ENCODE data around the gene CCDC50. TPM values are rescaled to one million over a fixed set of nuclear protein-coding genes. Genes with fewer than 3 reads are reported as not detected.

Gene CCDC50
- total RNA-seq, 1 donor from 2014 or later = 63.5 TPM

- Mint-ChIP-seq H3K36me3 (ENCODE audit: low read depth, unreplicated experiment) (no peaks in the 10 kb centered on the region), H3K27me3 (ENCODE audit: unreplicated experiment) (no peaks in the 10 kb centered on the region), H3K9me3 (ENCODE audit: unreplicated experiment) (no peaks in the 10 kb centered on the region), H3K4me3 (ENCODE audit: unreplicated experiment) (no peak overlapping the region), H3K4me1 (ENCODE audit: unreplicated experiment) (peaks cover 18% of the 10 kb centered on the region), H3K27ac (ENCODE audit: unreplicated experiment) (no peak overlapping the region)
- DNase-seq (ENCODE audit: low spot score) = no peak
- no peak for TF ChIP-seq CTCF (IDR thresholded peaks at IDR 0.05; ENCODE audit: unreplicated experiment)
Observed at GRCh38 chr3:191340351-191340750, 11.2 kb downstream of the CCDC50 start.

- H3K27me3 Mint-ChIP-seq (ENCODE audit: unreplicated experiment) = no peaks in the 10 kb centered on the region
- H3K9me3 Mint-ChIP-seq (ENCODE audit: unreplicated experiment) = no peaks in the 10 kb centered on the region
- H3K27ac Mint-ChIP-seq (ENCODE audit: unreplicated experiment) = no peak overlapping the region
- H3K4me1 Mint-ChIP-seq (ENCODE audit: unreplicated experiment) = peaks cover 12% of the 10 kb centered on the region
- no peak overlapping the region for H3K4me3 Mint-ChIP-seq (ENCODE audit: unreplicated experiment)
- H3K36me3 Mint-ChIP-seq (ENCODE audit: low read depth, unreplicated experiment) = no peaks in the 10 kb centered on the region
- TF ChIP-seq CTCF (IDR thresholded peaks at IDR 0.05; ENCODE audit: unreplicated experiment) = no peak
- DNase-seq (ENCODE audit: low spot score) = no peak
Observed at GRCh38 chr3:191340966-191341365, 11.8 kb downstream of the CCDC50 start.

- H3K4me3 Mint-ChIP-seq (ENCODE audit: unreplicated experiment) = no peak overlapping the region
- TF ChIP-seq CTCF (IDR thresholded peaks at IDR 0.05; ENCODE audit: unreplicated experiment) = no peak
- no peaks in the 10 kb centered on the region for H3K9me3 Mint-ChIP-seq (ENCODE audit: unreplicated experiment)
- no peak overlapping the region for H3K27ac Mint-ChIP-seq (ENCODE audit: unreplicated experiment)
- H3K36me3 Mint-ChIP-seq (ENCODE audit: low read depth, unreplicated experiment) = no peaks in the 10 kb centered on the region
- no peak for DNase-seq (ENCODE audit: low spot score)
- peaks cover 11% of the 10 kb centered on the region for H3K4me1 Mint-ChIP-seq (ENCODE audit: unreplicated experiment)
- no peaks in the 10 kb centered on the region for H3K27me3 Mint-ChIP-seq (ENCODE audit: unreplicated experiment)
Observed at GRCh38 chr3:191342006-191342405, 12.8 kb downstream of the CCDC50 start.

GRCh38 chr3:191342411-191342810, 13.2 kb downstream of the CCDC50 start:
- no peak overlapping the region for H3K4me3 Mint-ChIP-seq (ENCODE audit: unreplicated experiment)
- H3K4me1 Mint-ChIP-seq (ENCODE audit: unreplicated experiment) = peaks cover 11% of the 10 kb centered on the region
- no peaks in the 10 kb centered on the region for H3K27me3 Mint-ChIP-seq (ENCODE audit: unreplicated experiment)
- no peak overlapping the region for H3K27ac Mint-ChIP-seq (ENCODE audit: unreplicated experiment)
- H3K36me3 Mint-ChIP-seq (ENCODE audit: low read depth, unreplicated experiment) = no peaks in the 10 kb centered on the region
- no peak for TF ChIP-seq CTCF (IDR thresholded peaks at IDR 0.05; ENCODE audit: unreplicated experiment)
- no peak for DNase-seq (ENCODE audit: low spot score)
- no peaks in the 10 kb centered on the region for H3K9me3 Mint-ChIP-seq (ENCODE audit: unreplicated experiment)

DNA sequence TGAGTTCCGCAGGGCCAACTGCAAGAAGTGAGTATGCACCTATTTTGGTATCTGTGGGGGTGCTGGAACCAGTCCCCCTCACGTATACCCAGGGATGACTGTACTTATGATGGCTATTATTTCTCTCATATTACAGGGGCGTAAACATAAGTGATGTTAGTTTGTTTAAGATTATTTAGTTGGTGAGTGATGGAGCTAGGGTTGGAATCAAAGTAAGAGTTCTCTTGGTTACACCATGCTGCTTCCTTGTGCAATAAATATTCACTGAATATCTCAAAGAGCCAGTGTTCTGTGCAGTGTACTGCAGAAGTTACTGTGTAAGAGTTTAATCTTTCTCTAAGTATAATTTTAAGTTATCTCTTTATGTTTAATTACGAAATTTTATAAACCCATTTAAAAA, 13.9 kb downstream of the CCDC50 start:
- no peak for DNase-seq (ENCODE audit: low spot score)
- Mint-ChIP-seq H3K27ac (ENCODE audit: unreplicated experiment) (no peak overlapping the region), H3K4me3 (ENCODE audit: unreplicated experiment) (no peak overlapping the region), H3K4me1 (ENCODE audit: unreplicated experiment) (peaks cover 11% of the 10 kb centered on the region), H3K9me3 (ENCODE audit: unreplicated experiment) (no peaks in the 10 kb centered on the region), H3K27me3 (ENCODE audit: unreplicated experiment) (no peaks in the 10 kb centered on the region), H3K36me3 (ENCODE audit: low read depth, unreplicated experiment) (no peaks in the 10 kb centered on the region)
- no peak for TF ChIP-seq CTCF (IDR thresholded peaks at IDR 0.05; ENCODE audit: unreplicated experiment)
